Mucosa of rectum (tissue), 2 donors: ENCODE results near the gene ECT2.
"Not testable (repeated sequence)": the region's sequence is repeated elsewhere in the genome, so short reads cannot be mapped to it uniquely, and the experiment has no call there.

ENCODE experiments used
- H3K27ac ChIP-seq, 2 donors: one replicate each; pipeline ENCODE4 v1.7.0; 2013; ENCODE audit warnings: inconsistent platforms in 2 of 2, low read depth in 2 of 2, low read length in 2 of 2
- H3K27me3 ChIP-seq, 2 donors: one replicate each; pipeline ENCODE4 v1.7.0; 2013; ENCODE audit warnings: low read length in 2 of 2; ENCODE audit not compliant: control insufficient read depth in 2 of 2, insufficient read depth in 2 of 2
- H3K36me3 ChIP-seq, 2 donors: one replicate each; pipeline ENCODE4 v1.7.0; 2013; ENCODE audit warnings: low read length in 2 of 2; ENCODE audit not compliant: control insufficient read depth in 2 of 2, insufficient read depth in 2 of 2
- H3K4me1 ChIP-seq, 2 donors: one replicate each; pipeline ENCODE4 v1.7.0; 2013; ENCODE audit warnings: low read length in 2 of 2, mild to moderate bottlenecking in 1 of 2; ENCODE audit not compliant: control insufficient read depth in 2 of 2, insufficient read depth in 2 of 2
- H3K4me3 ChIP-seq, 2 donors: one replicate each; pipeline ENCODE4 v1.7.0; 2013; ENCODE audit warnings: low read length in 2 of 2
- H3K9ac ChIP-seq, 2 donors: one replicate each; pipeline ENCODE4 v1.7.0; 2013; ENCODE audit warnings: low read length in 2 of 2, low read depth in 1 of 2, mild to moderate bottlenecking in 1 of 2
- H3K9me3 ChIP-seq, 2 donors: one replicate each; pipeline ENCODE4 v1.7.0; 2013; ENCODE audit warnings: low read length in 2 of 2; ENCODE audit not compliant: control insufficient read depth in 2 of 2
- donor health status: healthy.
- donor health status: Normal muscosa, but diverticular disease.

The ECT2 gene

GRCh38 chr3:172708921-172709773 lies 41.4 kb upstream of the ECT2 start:
- peak overlapping the region; percentile 87 to 90 for H3K27ac ChIP-seq
- no peaks in the 10 kb centered on the region for H3K9me3 ChIP-seq
- H3K4me1 ChIP-seq = peaks cover 9 to 23% of the 10 kb centered on the region in 2 donors
- H3K36me3 ChIP-seq = no peaks in the 10 kb centered on the region
- H3K27me3 ChIP-seq = no peaks in the 10 kb centered on the region
- H3K9ac ChIP-seq = peak overlapping the region; percentile 84 to 90
- peak overlapping the region; percentile 89 to 97 for H3K4me3 ChIP-seq

GRCh38 chr3:172709774-172710663 lies 40.5 kb upstream of the ECT2 start:
- peak overlapping the region; percentile 87 to 90 for H3K27ac ChIP-seq
- peaks cover 9 to 14% of the 10 kb centered on the region in 2 donors for H3K4me1 ChIP-seq
- peak overlapping the region; percentile 84 to 90 for H3K9ac ChIP-seq
- peak overlapping the region; percentile 89 to 97 for H3K4me3 ChIP-seq
- H3K27me3 ChIP-seq = no peaks in the 10 kb centered on the region
- no peaks in the 10 kb centered on the region for H3K9me3 ChIP-seq
- H3K36me3 ChIP-seq = no peaks in the 10 kb centered on the region

GRCh38 chr3:172710664-172711453 lies 39.7 kb upstream of the ECT2 start, which contains the start of gene NCEH1:
NCEH1 (minus strand) TSS chr3:172711067; CDS start chr3:172710984, 83 bp downstream.
- Histone ChIP-seq H3K4me1 (peaks cover 9 to 14% of the 10 kb centered on the region in 2 donors), H3K27ac (peak within 1 kb of the TSS; percentile 87 to 90), H3K36me3 (no peaks in the 10 kb centered on the region), H3K4me3 (peak within 1 kb of the TSS; percentile 89 to 97), H3K27me3 (no peaks in the 10 kb centered on the region), H3K9ac (peak within 1 kb of the TSS; percentile 84 to 90), H3K9me3 (no peaks in the 10 kb centered on the region)

- Histone ChIP-seq H3K4me1 (peaks cover 9 to 14% of the 10 kb centered on the region in 2 donors), H3K9ac (peak overlapping the region; percentile 84 to 90), H3K27ac (peak overlapping the region; percentile 87 to 90)
Observed at GRCh38 chr3:172711454-172711795, 39.1 kb upstream of the ECT2 start.

GRCh38 chr3:172713316-172713715 lies 37.2 kb upstream of the ECT2 start:
- no peaks in the 10 kb centered on the region for H3K9me3 ChIP-seq
- H3K4me1 ChIP-seq = peaks cover 9 to 14% of the 10 kb centered on the region in 2 donors
- no peaks in the 10 kb centered on the region for H3K36me3 ChIP-seq
- H3K27me3 ChIP-seq = no peaks in the 10 kb centered on the region
- H3K27ac ChIP-seq = no peak overlapping the region
- H3K9ac ChIP-seq = no peak overlapping the region
- H3K4me3 ChIP-seq = no peak overlapping the region

More at GRCh38 chr3:172711454-172711795, 39.1 kb upstream of the ECT2 start:
- no peaks in the 10 kb centered on the region for H3K9me3 ChIP-seq
- H3K36me3 ChIP-seq = no peaks in the 10 kb centered on the region
- peak overlapping the region; percentile 89 to 97 for H3K4me3 ChIP-seq
- no peaks in the 10 kb centered on the region for H3K27me3 ChIP-seq

GRCh38 chr3:172716476-172716875 lies 34.0 kb upstream of the ECT2 start:
- no peak overlapping the region for H3K4me3 ChIP-seq
- no peak overlapping the region for H3K9ac ChIP-seq
- no peak overlapping the region for H3K27ac ChIP-seq

GRCh38 chr3:172717493-172718088 lies 32.9 kb upstream of the ECT2 start:
- H3K27me3 ChIP-seq = no peaks in the 10 kb centered on the region
- no peaks in the 10 kb centered on the region for H3K36me3 ChIP-seq
- no peak overlapping the region for H3K4me3 ChIP-seq
- no peaks in the 10 kb centered on the region for H3K4me1 ChIP-seq
- no peaks in the 10 kb centered on the region for H3K9me3 ChIP-seq
- H3K9ac ChIP-seq = no peak overlapping the region
- H3K27ac ChIP-seq = no peak overlapping the region

More at GRCh38 chr3:172716476-172716875, 34.0 kb upstream of the ECT2 start:
- Histone ChIP-seq H3K9me3 (no peaks in the 10 kb centered on the region), H3K27me3 (no peaks in the 10 kb centered on the region), H3K36me3 (no peaks in the 10 kb centered on the region), H3K4me1 (no peaks in the 10 kb centered on the region)

- not testable (repeated sequence) for H3K27me3 ChIP-seq, H3K9ac ChIP-seq, H3K9me3 ChIP-seq, H3K36me3 ChIP-seq, H3K4me1 ChIP-seq, H3K27ac ChIP-seq, H3K4me3 ChIP-seq
Observed at GRCh38 chr3:172722536-172723040, 27.9 kb upstream of the ECT2 start.

- Histone ChIP-seq H3K27me3 (no peaks in the 10 kb centered on the region), H3K4me3 (no peak overlapping the region), H3K9ac (no peak overlapping the region), H3K27ac (no peak overlapping the region), H3K36me3 (no peaks in the 10 kb centered on the region), H3K9me3 (no peaks in the 10 kb centered on the region), H3K4me1 (no peaks in the 10 kb centered on the region)
Observed at GRCh38 chr3:172726380-172726779, 24.1 kb upstream of the ECT2 start.
